ENCODE results near the gene TTLL9. TPM values are rescaled to one million over a fixed set of nuclear protein-coding genes. Genes with fewer than 3 reads are reported as not detected.

Gene TTLL9
- total RNA-seq, 1 donor from 2014 or later, result 0.37 TPM

- no peak overlapping the region for H3K27ac Mint-ChIP-seq (ENCODE audit: unreplicated experiment)
- no peak overlapping the region for H3K4me3 Mint-ChIP-seq (ENCODE audit: unreplicated experiment)
- no peak for DNase-seq (ENCODE audit: low spot score)
- peaks cover 3% of the 10 kb centered on the region for H3K4me1 Mint-ChIP-seq (ENCODE audit: low read depth)
- H3K9me3 Mint-ChIP-seq (ENCODE audit: low read depth), result no peaks in the 10 kb centered on the region
- no peak for TF ChIP-seq CTCF (IDR thresholded peaks at IDR 0.05)
- H3K36me3 Mint-ChIP-seq (ENCODE audit: low read depth), result no peaks in the 10 kb centered on the region
- peaks cover 74% of the 10 kb centered on the region for H3K27me3 Mint-ChIP-seq (ENCODE audit: low read depth)
Observed at GRCh38 chr20:31922588-31922987, 52.2 kb downstream of the TTLL9 start.

GRCh38 chr20:31923388-31924331 is 53.2 kb downstream of the TTLL9 start:
- peak; percentile 82 for DNase-seq (ENCODE audit: low spot score)
- no peak overlapping the region for H3K4me3 Mint-ChIP-seq (ENCODE audit: unreplicated experiment)
- H3K27ac Mint-ChIP-seq (ENCODE audit: unreplicated experiment), result no peak overlapping the region
- no peak for TF ChIP-seq CTCF (IDR thresholded peaks at IDR 0.05)
- H3K36me3 Mint-ChIP-seq (ENCODE audit: low read depth), result no peaks in the 10 kb centered on the region
- H3K9me3 Mint-ChIP-seq (ENCODE audit: low read depth), result no peaks in the 10 kb centered on the region
- H3K4me1 Mint-ChIP-seq (ENCODE audit: low read depth), result peaks cover 3% of the 10 kb centered on the region
- H3K27me3 Mint-ChIP-seq (ENCODE audit: low read depth), result peaks cover 69% of the 10 kb centered on the region

- Mint-ChIP-seq H3K36me3 (ENCODE audit: low read depth) (no peaks in the 10 kb centered on the region), H3K27me3 (ENCODE audit: low read depth) (peaks cover 65% of the 10 kb centered on the region), H3K4me1 (ENCODE audit: low read depth) (peaks cover 3% of the 10 kb centered on the region), H3K4me3 (ENCODE audit: unreplicated experiment) (no peak overlapping the region), H3K9me3 (ENCODE audit: low read depth) (no peaks in the 10 kb centered on the region), H3K27ac (ENCODE audit: unreplicated experiment) (no peak overlapping the region)
- TF ChIP-seq CTCF (IDR thresholded peaks at IDR 0.05), result no peak
- peak; percentile 38 for DNase-seq (ENCODE audit: low spot score)
Observed at GRCh38 chr20:31924561-31924960, 54.1 kb downstream of the TTLL9 start.

GRCh38 chr20:31925631-31926030 is 55.2 kb downstream of the TTLL9 start:
- peak; percentile 44 for DNase-seq (ENCODE audit: low spot score)
- no peak overlapping the region for H3K27ac Mint-ChIP-seq (ENCODE audit: unreplicated experiment)
- peaks cover 3% of the 10 kb centered on the region for H3K4me1 Mint-ChIP-seq (ENCODE audit: low read depth)
- TF ChIP-seq CTCF (IDR thresholded peaks at IDR 0.05), result no peak
- no peaks in the 10 kb centered on the region for H3K9me3 Mint-ChIP-seq (ENCODE audit: low read depth)
- H3K4me3 Mint-ChIP-seq (ENCODE audit: unreplicated experiment), result no peak overlapping the region
- H3K36me3 Mint-ChIP-seq (ENCODE audit: low read depth), result no peaks in the 10 kb centered on the region
- H3K27me3 Mint-ChIP-seq (ENCODE audit: low read depth), result peaks cover 60% of the 10 kb centered on the region

DNA sequence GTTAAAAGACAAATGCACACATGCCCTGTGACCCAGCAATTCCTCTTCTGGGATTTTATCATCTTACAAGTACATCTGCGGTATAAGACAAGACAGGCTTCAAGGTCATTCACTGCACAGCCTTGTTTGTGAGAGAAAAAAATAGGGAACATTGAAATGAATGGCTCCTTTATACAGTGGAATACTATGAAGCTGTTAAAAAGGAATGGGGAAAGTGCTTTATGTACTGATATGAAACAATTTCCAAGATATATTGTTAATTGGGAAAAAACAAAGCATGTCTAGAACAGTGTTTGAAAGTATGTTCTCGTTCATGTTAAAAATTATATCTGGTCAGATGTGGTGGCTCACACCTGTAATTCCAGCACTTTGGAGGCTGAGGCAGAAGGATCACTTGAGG is 56.1 kb downstream of the TTLL9 start:
- H3K27ac Mint-ChIP-seq (ENCODE audit: unreplicated experiment), result no peak overlapping the region
- peaks cover 3% of the 10 kb centered on the region for H3K4me1 Mint-ChIP-seq (ENCODE audit: low read depth)
- H3K36me3 Mint-ChIP-seq (ENCODE audit: low read depth), result no peaks in the 10 kb centered on the region
- peaks cover 63% of the 10 kb centered on the region for H3K27me3 Mint-ChIP-seq (ENCODE audit: low read depth)
- H3K4me3 Mint-ChIP-seq (ENCODE audit: unreplicated experiment), result no peak overlapping the region
- DNase-seq (ENCODE audit: low spot score), result no peak
- H3K9me3 Mint-ChIP-seq (ENCODE audit: low read depth), result no peaks in the 10 kb centered on the region
- TF ChIP-seq CTCF (IDR thresholded peaks at IDR 0.05), result no peak

Data from chondrocyte (in vitro differentiated cells).